Adrenal gland (tissue), 5 donors: ENCODE results near the gene RAVER2.

Experiments
- POLR2A ChIP-seq, 2 donors: fragments of 450-650 bp; IDR thresholded peaks; one replicate each; pipeline ENCODE4 v1.6.1; 2017; ENCODE audit warnings: antibody characterized with exemption in 2 of 2, mild to moderate bottlenecking in 2 of 2, moderate library complexity in 1 of 2
- TF ChIP-seq, protein P1 (sequence below), 6 experiments: fragments of 450-650 bp in 4 of 6; fragments of 200-600 bp in 2 of 6; sonication (generic) in 1 of 6; IDR thresholded peaks; 1 replicate in 5 of 6; 2 replicates in 1 of 6; pipeline versions ENCODE4 v1.5.1 to v1.8.0; 2016 to 2021; ENCODE audit warnings: antibody characterized with exemption in 6 of 6, mild to moderate bottlenecking in 2 of 6, moderate library complexity in 1 of 6
- donor health status: DM: no; HTN: no; CAD: no.

DNA sequence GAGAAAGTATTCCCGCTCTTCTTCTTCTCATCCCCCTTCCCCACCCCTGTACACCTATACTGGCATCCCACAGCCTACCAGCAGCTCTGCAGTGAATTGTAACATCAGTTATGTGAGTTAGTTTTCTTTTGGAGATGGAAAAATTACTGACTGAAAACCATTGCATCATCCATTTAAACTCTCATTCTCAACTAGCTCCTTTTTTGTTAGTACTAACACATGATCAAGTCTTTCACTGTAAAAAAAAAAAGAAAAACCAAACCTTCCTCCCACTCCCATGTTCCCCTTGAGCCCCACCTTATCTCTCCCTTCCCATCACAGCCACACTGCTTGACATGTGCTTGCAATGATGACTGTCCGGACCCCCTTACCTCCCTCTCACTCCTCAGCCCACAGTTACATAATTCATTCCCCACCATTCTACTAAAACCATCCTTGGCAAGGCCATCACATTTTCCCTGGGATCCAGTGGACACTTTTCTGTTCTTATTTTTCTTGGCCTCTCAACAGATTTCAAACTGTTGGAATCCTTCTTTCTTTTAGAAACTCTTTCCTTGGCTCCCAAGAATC is 23.2 kb upstream of the RAVER2 start:
- TF ChIP-seq, protein P1, sequence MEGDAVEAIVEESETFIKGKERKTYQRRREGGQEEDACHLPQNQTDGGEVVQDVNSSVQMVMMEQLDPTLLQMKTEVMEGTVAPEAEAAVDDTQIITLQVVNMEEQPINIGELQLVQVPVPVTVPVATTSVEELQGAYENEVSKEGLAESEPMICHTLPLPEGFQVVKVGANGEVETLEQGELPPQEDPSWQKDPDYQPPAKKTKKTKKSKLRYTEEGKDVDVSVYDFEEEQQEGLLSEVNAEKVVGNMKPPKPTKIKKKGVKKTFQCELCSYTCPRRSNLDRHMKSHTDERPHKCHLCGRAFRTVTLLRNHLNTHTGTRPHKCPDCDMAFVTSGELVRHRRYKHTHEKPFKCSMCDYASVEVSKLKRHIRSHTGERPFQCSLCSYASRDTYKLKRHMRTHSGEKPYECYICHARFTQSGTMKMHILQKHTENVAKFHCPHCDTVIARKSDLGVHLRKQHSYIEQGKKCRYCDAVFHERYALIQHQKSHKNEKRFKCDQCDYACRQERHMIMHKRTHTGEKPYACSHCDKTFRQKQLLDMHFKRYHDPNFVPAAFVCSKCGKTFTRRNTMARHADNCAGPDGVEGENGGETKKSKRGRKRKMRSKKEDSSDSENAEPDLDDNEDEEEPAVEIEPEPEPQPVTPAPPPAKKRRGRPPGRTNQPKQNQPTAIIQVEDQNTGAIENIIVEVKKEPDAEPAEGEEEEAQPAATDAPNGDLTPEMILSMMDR (IDR thresholded peaks at IDR 0.05), result no peak
- no peak for TF ChIP-seq POLR2A (IDR thresholded peaks at IDR 0.05)
